Stimulated activated CD4-positive, alpha-beta T cell treated with anti-CD3 and anti-CD28 coated beads, Interleukin-15, amount 100 ng/mL, for 48 hours (primary cell): ENCODE results near the gene GPLD1.
"Not testable (repeated sequence)": the region's sequence is repeated elsewhere in the genome, so short reads cannot be mapped to it uniquely, and the experiment has no call there.

Source experiments
- DNase-seq, 2 donors: peaks; one replicate each; pipeline ENCODE4 v3.0.0-alpha.2; 2020; ENCODE audit warnings: low read depth in 2 of 2

GPLD1 gene

GRCh38 chr6:24414531-24414930, 74.8 kb downstream of the GPLD1 start:
- DNase-seq, result not testable (repeated sequence)

- DNase-seq, result no peak
Observed at GRCh38 chr6:24412294-24412693, 77.1 kb downstream of the GPLD1 start.

GRCh38 chr6:24410622-24411021, 78.8 kb downstream of the GPLD1 start:
- no peak for DNase-seq

- no peak for DNase-seq
Observed at GRCh38 chr6:24408719-24409410, 80.5 kb downstream of the GPLD1 start.

- DNase-seq, result no peak
Observed at GRCh38 chr6:24405262-24405661, 84.1 kb downstream of the GPLD1 start.

- no peak for DNase-seq
Observed at GRCh38 chr6:24403501-24403824, 85.9 kb downstream of the GPLD1 start.

GRCh38 chr6:24402697-24403500, 86.5 kb downstream of the GPLD1 start, which contains the start of gene MRS2:
Gene MRS2 (plus strand): TSS chr6:24402936. CDS start chr6:24403047, 111 bp downstream.
- peak; percentile 41 to 62 for DNase-seq

GRCh38 chr6:24401458-24401857, 87.9 kb downstream of the GPLD1 start:
- no peak for DNase-seq

- not testable (repeated sequence) for DNase-seq
Observed at GRCh38 chr6:24400045-24401039, 89.0 kb downstream of the GPLD1 start.

- DNase-seq, result no peak
Observed at GRCh38 chr6:24397631-24398030, 91.7 kb downstream of the GPLD1 start.

GRCh38 chr6:24396824-24397223, 92.6 kb downstream of the GPLD1 start:
- no peak for DNase-seq

- no peak for DNase-seq
Observed at GRCh38 chr6:24394780-24395437, 94.5 kb downstream of the GPLD1 start.

GRCh38 chr6:24394061-24394779, 95.2 kb downstream of the GPLD1 start:
- DNase-seq, result no peak

GRCh38 chr6:24391756-24392405, 97.5 kb downstream of the GPLD1 start:
- DNase-seq, result no peak

- DNase-seq, result no peak
Observed at GRCh38 chr6:24391208-24391607, 98.2 kb downstream of the GPLD1 start.

- no peak for DNase-seq
Observed at GRCh38 chr6:24387818-24388217, 101.6 kb downstream of the GPLD1 start.

GRCh38 chr6:24385536-24386269, 103.7 kb downstream of the GPLD1 start:
- DNase-seq, result no peak

GRCh38 chr6:24384369-24385130, 104.8 kb downstream of the GPLD1 start:
- not testable (repeated sequence) for DNase-seq
